NT2/D1 (cell line): ENCODE data around the gene SCD5.

Experiments
- YY1 ChIP-seq: IDR thresholded peaks from 2 replicates; pipeline ENCODE4 v1.6.1; 2011; ENCODE audit not compliant: insufficient read length, insufficient read depth
- ZNF274 ChIP-seq: IDR thresholded peaks from 2 replicates; pipeline ENCODE4 v1.6.1; 2011; ENCODE audit warnings: mild to moderate bottlenecking, low read depth, low read length

- TF ChIP-seq ZNF274 (no peak), YY1 (no peak)
Measured at GRCh38 chr4:82691431-82691830, 107.2 kb downstream of the SCD5 start.
